Ovary (tissue), 3 donors: ENCODE data around the gene GPS2.

Experiments
- EP300 ChIP-seq: sonication (generic); formaldehyde crosslinking; IDR thresholded peaks from one replicate; pipeline ENCODE4 v1.6.1; 2017; ENCODE audit warnings: antibody characterized with exemption
- POLR2A ChIP-seq: fragments of 450-650 bp; IDR thresholded peaks from one replicate; pipeline ENCODE4 v1.6.1; 2017; ENCODE audit warnings: antibody characterized with exemption, mild to moderate bottlenecking, moderate library complexity
- TF ChIP-seq, protein P1 (sequence below), 3 donors: fragments of 450-650 bp in 2 of 3; fragments of 200-600 bp in 1 of 3; IDR thresholded peaks; one replicate each; pipeline versions ENCODE4 v1.5.1 to v1.8.0; 2016 to 2022; ENCODE audit warnings: antibody characterized with exemption in 3 of 3, mild to moderate bottlenecking in 1 of 3
- donor health status: DM: no; HTN: no; CAD: no.

DNA sequence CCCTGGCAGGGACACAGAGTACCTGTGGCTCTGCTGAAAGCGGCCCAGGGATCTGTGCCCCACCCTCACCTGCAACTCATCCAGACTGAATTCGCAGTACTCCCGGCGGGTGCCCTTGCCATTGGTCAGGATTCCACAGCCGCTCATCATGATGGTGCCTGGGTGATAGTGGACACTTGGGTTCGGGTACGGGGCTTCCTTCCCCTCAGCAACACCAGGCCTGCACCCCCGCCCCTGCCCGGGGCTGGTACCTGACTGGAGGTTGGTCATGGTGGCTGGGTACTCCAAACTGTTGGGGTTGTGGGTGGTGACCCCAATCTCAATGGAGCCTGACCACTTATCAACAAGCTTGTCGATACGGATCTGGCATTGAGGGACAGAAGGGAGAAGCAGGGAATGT lies 11.0 kb upstream of the GPS2 start:
- TF ChIP-seq EP300 (no peak), POLR2A (no peak)
- TF ChIP-seq, protein P1, sequence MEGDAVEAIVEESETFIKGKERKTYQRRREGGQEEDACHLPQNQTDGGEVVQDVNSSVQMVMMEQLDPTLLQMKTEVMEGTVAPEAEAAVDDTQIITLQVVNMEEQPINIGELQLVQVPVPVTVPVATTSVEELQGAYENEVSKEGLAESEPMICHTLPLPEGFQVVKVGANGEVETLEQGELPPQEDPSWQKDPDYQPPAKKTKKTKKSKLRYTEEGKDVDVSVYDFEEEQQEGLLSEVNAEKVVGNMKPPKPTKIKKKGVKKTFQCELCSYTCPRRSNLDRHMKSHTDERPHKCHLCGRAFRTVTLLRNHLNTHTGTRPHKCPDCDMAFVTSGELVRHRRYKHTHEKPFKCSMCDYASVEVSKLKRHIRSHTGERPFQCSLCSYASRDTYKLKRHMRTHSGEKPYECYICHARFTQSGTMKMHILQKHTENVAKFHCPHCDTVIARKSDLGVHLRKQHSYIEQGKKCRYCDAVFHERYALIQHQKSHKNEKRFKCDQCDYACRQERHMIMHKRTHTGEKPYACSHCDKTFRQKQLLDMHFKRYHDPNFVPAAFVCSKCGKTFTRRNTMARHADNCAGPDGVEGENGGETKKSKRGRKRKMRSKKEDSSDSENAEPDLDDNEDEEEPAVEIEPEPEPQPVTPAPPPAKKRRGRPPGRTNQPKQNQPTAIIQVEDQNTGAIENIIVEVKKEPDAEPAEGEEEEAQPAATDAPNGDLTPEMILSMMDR (IDR thresholded peaks at IDR 0.05): no peak
